Ascending aorta (tissue), 2 donors: ENCODE results near the gene SREK1IP1. TPM values are rescaled to one million over a fixed set of nuclear protein-coding genes. Genes with fewer than 3 reads are reported as not detected.
A peak's percentile ranks its signal among the peaks of the same experiment; 100 is the strongest.

Experiments used
- DNase-seq, 2 donors: peaks; one replicate each; pipeline ENCODE4 v3.0.0-alpha.2; 2019; ENCODE audit warnings: low spot score in 2 of 2
- H3K27ac ChIP-seq, 2 donors: fragments of 200-600 bp; sonication (generic); one replicate each; pipeline ENCODE4 v1.5.1; 2016 to 2017; ENCODE audit warnings: mild to moderate bottlenecking in 1 of 2
- H3K27me3 ChIP-seq: fragments of 200-600 bp; sonication (generic); one replicate; pipeline ENCODE4 v1.5.1; 2017
- H3K36me3 ChIP-seq, 2 donors: fragments of 200-600 bp; sonication (generic); one replicate each; pipeline ENCODE4 v1.5.1; 2016
- H3K4me1 ChIP-seq, 2 donors: fragments of 200-600 bp; sonication (generic); one replicate each; pipeline ENCODE4 v1.5.1; 2016 to 2017; ENCODE audit warnings: mild to moderate bottlenecking in 1 of 2
- H3K4me3 ChIP-seq, 2 donors: fragments of 200-600 bp; sonication (generic); one replicate each; pipeline ENCODE4 v1.5.1; 2016 to 2017; ENCODE audit warnings: mild to moderate bottlenecking in 1 of 2
- H3K9me3 ChIP-seq, 2 donors: fragments of 200-600 bp; sonication (generic); one replicate each; pipeline ENCODE4 v1.5.1; 2016
- CTCF ChIP-seq, 3 experiments: fragments of 200-600 bp in 2 of 3; fragments of 450-650 bp in 1 of 3; sonication (generic) in 2 of 3; IDR thresholded peaks; one replicate each; pipeline ENCODE4 v1.5.1; 2016 to 2019; ENCODE audit warnings: antibody characterized with exemption in 3 of 3, mild to moderate bottlenecking in 1 of 3, moderate library complexity in 1 of 3
- intact Hi-C: fragments of 100-400 bp; cut with DNase I; formaldehyde crosslinking; loops from one replicate; pipeline ENCODE4 v1.15.1; 2023
- total RNA-seq: library from RNA; depleted of rRNA; stranded (reverse); fragments of >200 nt; gene quantifications from one replicate; pipeline ENCODE4 v1.1.0, GENCODE V29; 2016

The SREK1IP1 gene
- total RNA-seq, 1 donor from 2014 or later, result 7.9 TPM

DNA sequence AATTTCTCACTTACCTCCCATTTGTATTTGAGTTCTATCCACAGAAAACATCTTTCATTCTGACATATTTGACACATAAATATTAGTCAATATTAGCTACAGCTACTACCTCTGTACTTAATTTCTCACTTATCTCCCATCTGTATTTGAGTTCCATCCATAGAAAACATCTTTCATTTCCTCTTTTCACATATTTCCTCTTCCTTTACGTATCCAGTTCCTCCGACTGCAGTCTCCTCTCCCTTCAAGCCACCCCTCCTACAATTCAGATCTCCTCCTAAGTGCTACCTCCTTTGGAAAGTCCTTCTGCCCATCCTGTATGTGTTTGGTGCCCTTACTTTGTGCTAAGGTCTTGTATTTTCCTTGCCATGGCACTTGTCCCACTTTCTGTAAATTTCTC is 1.6 kb downstream of the SREK1IP1 start:
- intact Hi-C loops, result loop anchor here (10.0 kb wide), 1 partner anchor 262 kb away; the partner anchor contains the start of gene RGS7BP
- no peak for TF ChIP-seq CTCF (IDR thresholded peaks at IDR 0.05)
- Histone ChIP-seq H3K27me3 (no peaks in the 10 kb centered on the region), H3K27ac (no peak overlapping the region), H3K36me3 (peaks cover 4 to 7% of the 10 kb centered on the region in 2 donors), H3K9me3 (no peaks in the 10 kb centered on the region), H3K4me1 (peaks cover 7 to 27% of the 10 kb centered on the region in 2 donors), H3K4me3 (peak overlapping the region; percentile 63 to 84)
- DNase-seq, result no peak

GRCh38 chr5:64765804-64766504 is 2.5 kb downstream of the SREK1IP1 start:
- DNase-seq, result no peak
- Histone ChIP-seq H3K36me3 (peaks cover 4 to 7% of the 10 kb centered on the region in 2 donors), H3K4me3 (peak overlapping the region in 1 of 2 donors; percentile 20), H3K4me1 (peaks cover 7 to 27% of the 10 kb centered on the region in 2 donors), H3K27ac (no peak overlapping the region), H3K9me3 (no peaks in the 10 kb centered on the region), H3K27me3 (no peaks in the 10 kb centered on the region)
- intact Hi-C loops, result loop anchor here (10.0 kb wide), 1 partner anchor 261 kb away; the partner anchor contains the start of gene RGS7BP
- no peak for TF ChIP-seq CTCF (IDR thresholded peaks at IDR 0.05)

GRCh38 chr5:64763948-64764503 is 4.5 kb downstream of the SREK1IP1 start:
- H3K36me3 ChIP-seq, result peaks cover 4 to 7% of the 10 kb centered on the region in 2 donors
- no peaks in the 10 kb centered on the region for H3K9me3 ChIP-seq
- intact Hi-C loops, result loop anchor here (10.0 kb wide), 1 partner anchor 259 kb away; the partner anchor contains the start of gene RGS7BP
- TF ChIP-seq CTCF (IDR thresholded peaks at IDR 0.05), result no peak
- H3K4me1 ChIP-seq, result peaks cover 3 to 19% of the 10 kb centered on the region in 2 donors
- no peak overlapping the region for H3K4me3 ChIP-seq
- H3K27ac ChIP-seq, result no peak overlapping the region
- no peaks in the 10 kb centered on the region for H3K27me3 ChIP-seq
- no peak for DNase-seq

DNA sequence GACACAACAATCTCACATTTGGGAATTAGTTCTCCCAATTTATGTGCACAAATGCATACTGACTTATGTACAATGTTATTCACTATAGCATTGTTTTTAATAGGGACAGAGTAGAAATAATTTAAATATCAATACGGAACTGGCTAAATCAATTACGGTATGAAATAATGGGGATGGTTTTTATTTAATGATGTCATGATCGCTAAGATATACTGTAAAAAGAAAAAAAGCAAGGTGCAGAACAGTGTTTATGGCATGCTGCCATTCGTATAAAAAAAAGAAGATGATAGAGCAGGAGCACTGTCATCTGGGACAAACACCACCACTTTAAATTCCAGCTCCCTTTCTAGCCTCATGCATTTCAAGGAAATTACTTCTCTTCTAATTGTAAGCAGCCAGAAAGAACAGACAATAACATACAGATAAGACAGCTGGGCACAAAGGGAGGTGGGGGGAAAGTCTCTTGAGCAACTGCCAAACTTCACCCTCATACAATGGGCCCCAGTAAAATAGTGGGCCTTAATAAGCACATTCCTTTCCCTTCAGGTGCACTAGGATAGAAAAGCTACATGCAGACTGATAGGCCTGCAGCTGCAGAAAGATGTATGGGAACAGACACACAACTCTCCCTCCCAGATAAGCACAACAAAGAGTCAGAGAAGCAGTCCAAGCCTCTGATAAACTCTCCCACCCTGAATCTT is 8.4 kb downstream of the SREK1IP1 start:
- H3K36me3 ChIP-seq, result peaks cover 4 to 7% of the 10 kb centered on the region in 2 donors
- no peak for DNase-seq
- H3K9me3 ChIP-seq, result no peaks in the 10 kb centered on the region
- TF ChIP-seq CTCF (IDR thresholded peaks at IDR 0.05), result no peak
- intact Hi-C loops, result loop anchor here (10.0 kb wide), 1 partner anchor 255 kb away; the partner anchor contains the start of gene RGS7BP
- no peak overlapping the region for H3K4me3 ChIP-seq
- H3K4me1 ChIP-seq, result peaks cover 0 to 5% of the 10 kb centered on the region in 2 donors
- no peaks in the 10 kb centered on the region for H3K27me3 ChIP-seq
- no peak overlapping the region for H3K27ac ChIP-seq

GRCh38 chr5:64758901-64759300 is 9.6 kb downstream of the SREK1IP1 start:
- Histone ChIP-seq H3K9me3 (no peaks in the 10 kb centered on the region), H3K4me3 (no peak overlapping the region), H3K4me1 (peaks cover 0 to 5% of the 10 kb centered on the region in 2 donors), H3K36me3 (peaks cover 4% of the 10 kb centered on the region in 2 donors), H3K27me3 (no peaks in the 10 kb centered on the region), H3K27ac (no peak overlapping the region)
- no peak for TF ChIP-seq CTCF (IDR thresholded peaks at IDR 0.05)
- DNase-seq, result no peak
- intact Hi-C loops, result no loop called here
